K562 (cell line): ENCODE results near the gene OLFM3. TPM values are rescaled to one million over a fixed set of nuclear protein-coding genes. Genes with fewer than 3 reads are reported as not detected.

Experiments used
- ATAC-seq: fragments of 200-7000 bp; cut with Tn5 transposase; 3 replicates; pipeline ENCODE4 v1.9.1; 2020; ENCODE audit warnings: moderate library complexity
- BruUV-seq: library from RNA; stranded (reverse); fragments of 400-500 nt; replicated peaks from 2 replicates; lab custom pipeline; 2021; lab: Mats Ljungman, UMichigan
- CTCF ChIA-PET: fragments of 300-600 bp; formaldehyde crosslinking; extraction: SDS; loops from one replicate; lab custom pipeline; 2021; ENCODE audit warnings: low intra/inter-chr PET ratio; lab: Yijun Ruan, JAX
- POLR2A ChIA-PET: fragments of 300-600, 350-650 bp; sonication (Branson Sonifier 250); formaldehyde crosslinking; extraction: SDS; loops from one replicate; lab custom pipeline; 2021; ENCODE audit warnings: antibody characterized with exemption, inconsistent platforms; lab: Yijun Ruan, JAX
- DNase-seq, 4 experiments: peaks; one replicate each; pipeline versions ENCODE4 v3.0.0 to v3.0.0-alpha.2; 2011 to 2018; ENCODE audit warnings: low spot score in 3 of 4, mixed read lengths in 3 of 4; ENCODE audit errors: extremely low read depth in 1 of 4
- FAIRE-seq: peaks from 2 replicates; lab custom pipeline; 2011; peaks lifted over from hg19 to GRCh38; lab: Jason Lieb, UNC
- H2AFZ ChIP-seq: 2 replicates; pipeline ENCODE4 v1.6.0; 2011; ENCODE audit warnings: low read depth, low read length, control low read depth, inconsistent platforms
- H3K27ac ChIP-seq: fragments of 200-600 bp; 3 replicates; pipeline ENCODE4 v1.8.0; 2011; ENCODE audit warnings: low read depth, mild to moderate bottlenecking, control low read depth, inconsistent platforms, low read length, moderate library complexity, mixed read lengths; ENCODE audit errors: extremely low read depth
- H3K27me3 ChIP-seq, 2 experiments: fragments of 300-600 bp in 1 of 2; 2 replicates in 1 of 2; 3 replicates in 1 of 2; pipeline versions ENCODE4 v1.6.0 to v1.8.0; 2011; ENCODE audit warnings: inconsistent platforms in 2 of 2, low read length in 2 of 2, mild to moderate bottlenecking in 1 of 2, mixed read lengths in 1 of 2, moderate library complexity in 1 of 2; ENCODE audit not compliant: control insufficient read depth in 2 of 2, insufficient read depth in 2 of 2
- H3K36me3 ChIP-seq: fragments of 300-600 bp; 3 replicates; pipeline ENCODE4 v1.8.0; 2011; ENCODE audit warnings: mild to moderate bottlenecking, low read length, inconsistent platforms; ENCODE audit not compliant: control insufficient read depth, insufficient read depth
- H3K4me1 ChIP-seq, 2 experiments: fragments of 200-600 bp in 1 of 2; replicated peaks in 1 of 2; 2 replicates in 1 of 2; 3 replicates in 1 of 2; pipeline versions ENCODE4 v1.5.1 to v1.8.0; 2011; ENCODE audit warnings: inconsistent platforms in 2 of 2, low read length in 2 of 2, mild to moderate bottlenecking in 1 of 2, mixed read lengths in 1 of 2, moderate library complexity in 1 of 2; ENCODE audit not compliant: control insufficient read depth in 2 of 2, insufficient read depth in 2 of 2
- H3K4me2 ChIP-seq: 2 replicates; pipeline ENCODE4 v1.6.1; 2011; ENCODE audit warnings: low read length, control low read depth, inconsistent platforms, mixed read lengths; ENCODE audit not compliant: insufficient read depth
- H3K4me3 ChIP-seq: fragments of 200-600 bp; sonication (generic), shearing (Covaris generic); 2 replicates; pipeline ENCODE4 v1.5.1; 2016; ENCODE audit warnings: control low read depth, inconsistent platforms
- H3K79me2 ChIP-seq: fragments of 200-600 bp; 3 replicates; pipeline ENCODE4 v1.8.0; 2011; ENCODE audit warnings: low read length, inconsistent platforms; ENCODE audit not compliant: control insufficient read depth, insufficient read depth
- H3K9ac ChIP-seq, 2 experiments: 2 replicates each; pipeline versions ENCODE4 v1.6.0 to v1.6.1; 2011; ENCODE audit warnings: low read depth in 2 of 2, low read length in 2 of 2, control low read depth in 1 of 2, inconsistent platforms in 1 of 2, mild to moderate bottlenecking in 1 of 2, mixed read lengths in 1 of 2; ENCODE audit not compliant: insufficient read depth in 1 of 2
- H3K9me1 ChIP-seq: one replicate; pipeline ENCODE4 v1.6.0; 2011; ENCODE audit warnings: inconsistent platforms, mild to moderate bottlenecking, low read length, moderate library complexity; ENCODE audit not compliant: control insufficient read depth, insufficient read depth
- H3K9me3 ChIP-seq: replicated peaks from 2 replicates; pipeline ENCODE4 v1.5.1; 2011; ENCODE audit warnings: low read depth, low read length, inconsistent platforms; ENCODE audit not compliant: control insufficient read depth, insufficient read depth
- H4K20me1 ChIP-seq: replicated peaks from 2 replicates; pipeline ENCODE4 v1.6.1; 2011; ENCODE audit warnings: low read length, inconsistent platforms, mixed read lengths; ENCODE audit not compliant: control insufficient read depth, insufficient read depth
- CREB1 ChIP-seq, 2 experiments: sonication (generic) in 1 of 2; formaldehyde crosslinking in 1 of 2; IDR thresholded peaks; 2 replicates each; pipeline versions ENCODE4 v1.6.1 to v1.8.0; 2012 to 2022; ENCODE audit warnings: inconsistent platforms in 1 of 2, mild to moderate bottlenecking in 1 of 2, missing genetic modification reagents in 1 of 2, moderate library complexity in 1 of 2
- ELK1 ChIP-seq: sonication (generic); formaldehyde crosslinking; IDR thresholded peaks from 2 replicates; pipeline ENCODE4 v1.8.1; 2022; ENCODE audit warnings: missing genetic modification reagents
- FOSL1 ChIP-seq: fragments of 200-800 bp; sonication (Bioruptor generic); conservative IDR thresholded peaks from 2 replicates; pipeline ENCODE4 v1.6.1; 2016; ENCODE audit warnings: missing genetic modification characterization, missing compliant biosample characterization
- PHF21A ChIP-seq: fragments of 450-650 bp; IDR thresholded peaks from 2 replicates; pipeline ENCODE4 v1.6.1; 2017; ENCODE audit warnings: low read depth, borderline replicate concordance
- RBM14 ChIP-seq: fragments of 200-400 bp; formaldehyde crosslinking; IDR thresholded peaks from 2 replicates; pipeline ENCODE4 v1.6.1; 2018; ENCODE audit warnings: low read depth, mild to moderate bottlenecking, low read length, moderate library complexity, borderline replicate concordance; ENCODE audit not compliant: insufficient read depth
- SMC3 ChIP-seq: conservative IDR thresholded peaks from 2 replicates; pipeline ENCODE4 v1.6.1; 2011; ENCODE audit warnings: low read depth, low read length, improper control_type of control experiment; ENCODE audit not compliant: insufficient read depth
- TEAD1 ChIP-seq, 2 experiments: fragments of 450-650 bp in 1 of 2; sonication (generic) in 1 of 2; formaldehyde crosslinking; IDR thresholded peaks; 2 replicates each; pipeline versions ENCODE4 v1.4.0 to v1.8.0; 2020 to 2022; ENCODE audit warnings: mild to moderate bottlenecking in 2 of 2, missing genetic modification reagents in 1 of 2
- THAP7 ChIP-seq: fragments of 250-450 bp; sonication (Bioruptor Pico); IDR thresholded peaks from 2 replicates; pipeline ENCODE4 v1.5.0; 2021
- ZBTB9 ChIP-seq: fragments of 450-650 bp; formaldehyde crosslinking; IDR thresholded peaks from 2 replicates; pipeline ENCODE4 v1.4.0; 2020; ENCODE audit warnings: mild to moderate bottlenecking, moderate library complexity
- ZKSCAN3 ChIP-seq: fragments of 250-450 bp; sonication (Bioruptor Pico); IDR thresholded peaks from 2 replicates; pipeline ENCODE4 v1.4.0; 2020
- ZNF121 ChIP-seq: sonication (generic); formaldehyde crosslinking; conservative IDR thresholded peaks from 2 replicates; pipeline ENCODE4 v1.8.0; 2022; ENCODE audit warnings: missing genetic modification reagents
- whole genome bisulfite sequencing: fragments of 100-300 bp; shearing (Covaris generic); methylation state at CpG from one replicate; pipeline ENCODE4 v1.1.6; 2016; ENCODE audit warnings: low coverage, mixed read lengths; ENCODE audit not compliant: insufficient coverage; ENCODE audit errors: missing lambda C conversion rate; 5-methylcytosine and 5-hydroxymethylcytosine counted together
- in situ Hi-C: fragments of 300-500 bp; cut with MboI; formaldehyde crosslinking; loops from 4 replicates; pipeline ENCODE4 v1.15.0; 2018; ENCODE audit warnings: inconsistent platforms, mixed read lengths
- intact Hi-C: fragments of 100-400 bp; cut with micrococcal nuclease; formaldehyde crosslinking; loops from 2 replicates; pipeline ENCODE4 v1.14.2; 2022
- polyA plus RNA-seq, 8 experiments: library from polyadenylated mRNA; depleted of rRNA in 4 of 8; stranded (reverse) in 5 of 8; unstranded in 3 of 8; fragments of >200 nt; fragmentation: Nextera tagmentation in 2 of 8; fragmentation: Illumina TruSeq in 1 of 8; extraction: Ambion mirVana in 2 of 8; extraction: Trizol in 1 of 8; gene quantifications; 2 replicates each; pipeline versions ENCODE4 v1.2.1 to v1.2.3, GENCODE V29; 2011 to 2014; ENCODE audit warnings: inconsistent platforms in 1 of 8, missing spikeins in 1 of 8
- total RNA-seq, 7 experiments: library from RNA; depleted of rRNA in 6 of 7; stranded (reverse); fragments of >200 nt in 6 of 7; fragmentation: Illumina TruSeq in 2 of 7; extraction: Trizol in 2 of 7; gene quantifications; 2 replicates each; pipeline versions ENCODE4 v1.2.1 to v1.2.3, GENCODE V29; 2011 to 2021; ENCODE audit warnings: low replicate concordance in 1 of 7

The OLFM3 gene
- total and polyA plus RNA-seq, 9 of the 15 experiments (the other 6 are each of a cell fraction or from before 2014, with no cell fraction given), result 0.07 TPM; not detected in 8

- no peak overlapping the region for H3K9ac ChIP-seq
- no peaks in the 10 kb centered on the region for H3K9me1 ChIP-seq
- H3K36me3 ChIP-seq, result no peaks in the 10 kb centered on the region
- no peaks in the 10 kb centered on the region for H3K9me3 ChIP-seq
- WGBS, result under 1% methylated on average over 5 of the region's 5 CpGs
- H4K20me1 ChIP-seq, result no peaks in the 10 kb centered on the region
- H3K4me2 ChIP-seq, result no peak overlapping the region
- no peaks in the 10 kb centered on the region for H3K4me1 ChIP-seq
- no peak overlapping the region for H3K4me3 ChIP-seq
- DNase-seq (no peak), FAIRE-seq (no peak), ATAC-seq (no peak)
- H3K79me2 ChIP-seq, result no peaks in the 10 kb centered on the region
- intact Hi-C loops (no loop called here), in situ Hi-C loops (no loop called here)
- BruUV-seq, result no TSS peak
- no peak overlapping the region for H3K27ac ChIP-seq
- no peak for TF ChIP-seq ZNF121 (CRISPR knock-in tag)
- TF ChIP-seq PHF21A, result no peak
- TF ChIP-seq FOSL1, result no peak
- no peak for TF ChIP-seq CREB1 (IDR thresholded peaks at IDR 0.05)
- TF ChIP-seq CREB1 (CRISPR knock-in tag; IDR thresholded peaks at IDR 0.05), result no peak
- TF ChIP-seq TEAD1 (CRISPR knock-in tag; IDR thresholded peaks at IDR 0.05), result no peak
- no peak for TF ChIP-seq ELK1 (CRISPR knock-in tag)
- no peak for TF ChIP-seq ZBTB9 (CRISPR knock-in tag)
- no peak for TF ChIP-seq THAP7 (CRISPR knock-in tag)
- no peak for TF ChIP-seq SMC3
- TF ChIP-seq ZKSCAN3 (CRISPR knock-in tag), result no peak
- TF ChIP-seq RBM14, result no peak
- CTCF ChIA-PET, result no interaction called here
- POLR2A ChIA-PET, result interaction anchor here (0.7 kb wide), 1 partner anchor 1165 kb away, joined by 3 read pairs; no protein-coding TSS in a partner anchor
- no peak overlapping the region for H2AFZ ChIP-seq
- no peaks in the 10 kb centered on the region for H3K27me3 ChIP-seq
Observed at GRCh38 chr1:101911894-101912293, 84.8 kb downstream of the OLFM3 start.
